Cardiac atrium fibroblast (primary cell): ENCODE results near the gene SUCLG2. TPM values are rescaled to one million over a fixed set of nuclear protein-coding genes. Genes with fewer than 3 reads are reported as not detected.

Source experiments
- total RNA-seq: library from RNA; depleted of rRNA; stranded (reverse); fragments of >200 nt; gene quantifications from 2 replicates; pipeline ENCODE4 v1.2.3, GENCODE V29; 2015

SUCLG2 gene, protein sequence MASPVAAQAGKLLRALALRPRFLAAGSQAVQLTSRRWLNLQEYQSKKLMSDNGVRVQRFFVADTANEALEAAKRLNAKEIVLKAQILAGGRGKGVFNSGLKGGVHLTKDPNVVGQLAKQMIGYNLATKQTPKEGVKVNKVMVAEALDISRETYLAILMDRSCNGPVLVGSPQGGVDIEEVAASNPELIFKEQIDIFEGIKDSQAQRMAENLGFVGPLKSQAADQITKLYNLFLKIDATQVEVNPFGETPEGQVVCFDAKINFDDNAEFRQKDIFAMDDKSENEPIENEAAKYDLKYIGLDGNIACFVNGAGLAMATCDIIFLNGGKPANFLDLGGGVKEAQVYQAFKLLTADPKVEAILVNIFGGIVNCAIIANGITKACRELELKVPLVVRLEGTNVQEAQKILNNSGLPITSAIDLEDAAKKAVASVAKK
- 32.3 and 38.7 TPM in 2 replicates for total RNA-seq

DNA sequence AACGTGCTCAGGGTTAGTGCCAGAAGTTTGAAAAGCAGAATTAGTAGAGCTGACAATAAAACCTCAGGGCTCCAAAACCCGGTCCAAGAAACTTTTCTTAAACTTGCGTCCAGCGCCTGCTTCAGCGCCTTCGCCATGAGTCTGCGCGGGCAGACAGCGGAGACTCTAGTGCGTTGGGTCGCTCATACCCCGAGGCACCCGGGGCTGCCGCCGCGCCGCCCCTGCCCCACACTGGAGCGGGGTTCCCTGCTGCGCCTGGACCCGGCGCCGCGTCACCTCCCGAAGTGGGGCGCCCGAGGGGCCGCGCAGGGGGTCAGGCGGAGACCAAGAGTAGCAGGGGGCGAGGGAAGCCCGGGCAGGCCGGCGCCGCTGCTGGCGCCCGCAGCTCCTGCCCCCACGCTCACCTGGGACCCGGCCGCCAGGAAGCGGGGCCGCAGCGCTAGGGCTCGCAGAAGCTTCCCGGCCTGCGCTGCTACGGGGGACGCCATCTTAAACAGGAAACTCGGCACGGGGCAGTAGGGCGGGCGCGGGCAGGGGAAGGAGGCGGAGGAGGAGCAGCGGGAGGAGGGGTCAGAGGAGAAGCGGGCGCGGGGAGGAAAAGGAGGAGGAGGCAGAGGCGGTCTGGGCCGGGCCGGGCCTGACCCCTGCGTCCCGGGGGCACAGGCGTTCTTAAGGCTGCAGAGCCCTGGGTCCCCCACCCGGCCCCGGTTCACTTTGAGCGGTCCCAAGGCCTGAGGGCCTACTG is at the start of gene SUCLG2:
Gene SUCLG2, minus strand, starts transcription at position 514 of the 745 bp plus-strand sequence. Its CDS starts 26 bp downstream, at position 488.

